Measurements from ENCODE around the gene SEMA4D.

DNA sequence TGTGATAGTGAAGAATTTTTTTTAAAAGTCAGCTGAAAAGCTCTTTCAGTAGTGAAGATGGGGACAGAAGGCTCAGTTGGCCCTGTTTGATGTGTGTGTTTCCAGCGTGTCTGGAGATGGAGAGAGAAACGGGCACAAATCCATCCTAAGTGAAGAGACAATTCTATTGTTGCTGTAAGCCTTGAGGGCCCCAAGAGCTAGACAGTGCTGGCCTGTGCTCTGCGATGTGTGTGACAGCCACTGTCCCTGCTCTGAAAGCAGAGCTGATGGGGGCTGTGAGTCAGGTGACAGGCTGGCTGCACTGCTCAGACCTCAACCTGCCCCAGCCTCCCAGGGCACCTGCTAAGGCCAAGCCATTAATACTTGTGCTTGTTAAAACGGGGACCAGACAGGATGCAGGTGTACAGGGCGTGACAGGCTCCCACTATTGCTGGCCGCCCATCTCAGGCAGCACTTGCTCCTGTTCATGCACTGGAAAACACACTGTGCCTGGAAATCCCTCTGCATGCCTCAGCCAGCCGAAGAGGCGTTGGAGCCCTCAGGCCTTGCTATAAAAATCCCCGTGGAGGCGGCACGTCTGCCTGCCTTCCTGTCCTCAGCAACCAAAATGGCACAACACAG is 44.6 kb upstream of the SEMA4D start:
- TF ChIP-seq, protein P1, sequence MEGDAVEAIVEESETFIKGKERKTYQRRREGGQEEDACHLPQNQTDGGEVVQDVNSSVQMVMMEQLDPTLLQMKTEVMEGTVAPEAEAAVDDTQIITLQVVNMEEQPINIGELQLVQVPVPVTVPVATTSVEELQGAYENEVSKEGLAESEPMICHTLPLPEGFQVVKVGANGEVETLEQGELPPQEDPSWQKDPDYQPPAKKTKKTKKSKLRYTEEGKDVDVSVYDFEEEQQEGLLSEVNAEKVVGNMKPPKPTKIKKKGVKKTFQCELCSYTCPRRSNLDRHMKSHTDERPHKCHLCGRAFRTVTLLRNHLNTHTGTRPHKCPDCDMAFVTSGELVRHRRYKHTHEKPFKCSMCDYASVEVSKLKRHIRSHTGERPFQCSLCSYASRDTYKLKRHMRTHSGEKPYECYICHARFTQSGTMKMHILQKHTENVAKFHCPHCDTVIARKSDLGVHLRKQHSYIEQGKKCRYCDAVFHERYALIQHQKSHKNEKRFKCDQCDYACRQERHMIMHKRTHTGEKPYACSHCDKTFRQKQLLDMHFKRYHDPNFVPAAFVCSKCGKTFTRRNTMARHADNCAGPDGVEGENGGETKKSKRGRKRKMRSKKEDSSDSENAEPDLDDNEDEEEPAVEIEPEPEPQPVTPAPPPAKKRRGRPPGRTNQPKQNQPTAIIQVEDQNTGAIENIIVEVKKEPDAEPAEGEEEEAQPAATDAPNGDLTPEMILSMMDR (IDR thresholded peaks at IDR 0.05; ENCODE audit: borderline replicate concordance, extremely low read depth, low read length, poor library complexity, severe bottlenecking): no peak
- TF ChIP-seq EZH2 (IDR thresholded peaks at IDR 0.05; ENCODE audit: borderline replicate concordance, low read depth, low read length, severe bottlenecking): no peak
